Gastroesophageal sphincter (tissue), 3 donors: ENCODE results near the gene PSMD1.

Experiments used
- EP300 ChIP-seq: sonication (generic); formaldehyde crosslinking; IDR thresholded peaks from one replicate; pipeline ENCODE4 v1.6.1; 2017; ENCODE audit warnings: antibody characterized with exemption, mild to moderate bottlenecking
- POLR2AphosphoS5 ChIP-seq: sonication (generic); formaldehyde crosslinking; IDR thresholded peaks from one replicate; pipeline ENCODE4 v1.6.1; 2017; ENCODE audit warnings: antibody characterized with exemption
- TF ChIP-seq, protein P1 (sequence below), 4 experiments: fragments of 200-600 bp in 2 of 4; fragments of 450-650 bp in 2 of 4; sonication (generic) in 1 of 4; IDR thresholded peaks; one replicate each; pipeline ENCODE4 v1.5.1; 2017 to 2019; ENCODE audit warnings: antibody characterized with exemption in 4 of 4, mild to moderate bottlenecking in 2 of 4, moderate library complexity in 2 of 4

DNA sequence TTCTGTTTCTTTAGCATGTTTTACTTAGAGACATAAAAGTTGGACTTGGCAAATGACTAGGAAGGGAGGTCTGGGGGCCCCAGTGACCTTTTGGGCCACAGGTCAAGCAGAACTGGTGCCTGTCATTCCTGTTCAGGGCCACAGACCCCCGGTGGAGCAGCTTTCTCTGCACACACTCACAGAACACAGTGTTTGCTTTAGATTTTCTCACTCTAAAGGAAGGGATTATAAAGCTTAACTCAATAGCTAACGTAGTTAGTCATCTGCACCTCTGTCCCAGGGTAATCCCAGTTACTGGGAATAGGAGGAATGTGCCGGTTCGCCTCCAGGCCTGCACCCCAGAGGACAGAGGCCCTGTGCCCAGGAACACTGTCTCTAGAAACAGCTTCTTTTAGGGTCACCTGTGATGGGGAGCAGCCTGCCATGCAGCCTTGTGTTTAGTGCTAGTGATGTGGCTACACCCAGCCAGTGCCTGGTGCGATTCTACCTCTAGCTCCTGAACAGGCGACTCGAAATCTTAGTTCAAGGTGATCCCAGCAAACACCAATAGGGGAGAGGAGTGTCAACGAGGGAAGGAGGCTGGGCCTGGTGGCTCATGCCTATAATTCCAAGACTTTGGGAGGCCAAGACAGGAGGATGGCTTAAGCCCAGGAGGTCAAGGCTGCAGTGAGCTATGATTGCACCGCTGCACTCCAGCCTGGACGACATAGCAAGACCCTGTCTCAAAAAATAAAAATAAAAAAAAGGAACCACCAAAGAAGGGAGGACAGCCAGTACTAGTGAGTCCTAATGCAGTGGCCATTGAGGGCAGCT is 49.2 kb upstream of the PSMD1 start:
- TF ChIP-seq, protein P1, sequence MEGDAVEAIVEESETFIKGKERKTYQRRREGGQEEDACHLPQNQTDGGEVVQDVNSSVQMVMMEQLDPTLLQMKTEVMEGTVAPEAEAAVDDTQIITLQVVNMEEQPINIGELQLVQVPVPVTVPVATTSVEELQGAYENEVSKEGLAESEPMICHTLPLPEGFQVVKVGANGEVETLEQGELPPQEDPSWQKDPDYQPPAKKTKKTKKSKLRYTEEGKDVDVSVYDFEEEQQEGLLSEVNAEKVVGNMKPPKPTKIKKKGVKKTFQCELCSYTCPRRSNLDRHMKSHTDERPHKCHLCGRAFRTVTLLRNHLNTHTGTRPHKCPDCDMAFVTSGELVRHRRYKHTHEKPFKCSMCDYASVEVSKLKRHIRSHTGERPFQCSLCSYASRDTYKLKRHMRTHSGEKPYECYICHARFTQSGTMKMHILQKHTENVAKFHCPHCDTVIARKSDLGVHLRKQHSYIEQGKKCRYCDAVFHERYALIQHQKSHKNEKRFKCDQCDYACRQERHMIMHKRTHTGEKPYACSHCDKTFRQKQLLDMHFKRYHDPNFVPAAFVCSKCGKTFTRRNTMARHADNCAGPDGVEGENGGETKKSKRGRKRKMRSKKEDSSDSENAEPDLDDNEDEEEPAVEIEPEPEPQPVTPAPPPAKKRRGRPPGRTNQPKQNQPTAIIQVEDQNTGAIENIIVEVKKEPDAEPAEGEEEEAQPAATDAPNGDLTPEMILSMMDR (IDR thresholded peaks at IDR 0.05): no peak
- no peak for TF ChIP-seq EP300
- no peak for TF ChIP-seq POLR2AphosphoS5
